Stimulated activated naive CD8-positive, alpha-beta T cell treated with anti-CD3 and anti-CD28 coated beads, Interleukin-15, amount 100 ng/mL, for 72 hours (primary cell): ENCODE measurements around the gene C5orf52.
"Not testable (repeated sequence)": the region's sequence is repeated elsewhere in the genome, so short reads cannot be mapped to it uniquely, and the experiment has no call there.

ENCODE experiments used
- ATAC-seq: fragments of 150-1000 bp; cut with Tn5 transposase; 2 replicates; pipeline ENCODE4 v1.10.0; 2021; ENCODE audit warnings: mild to moderate bottlenecking, moderate library complexity
- DNase-seq, 2 donors: peaks; one replicate each; pipeline ENCODE4 v3.0.0; 2021 to 2022
- H3K27ac Mint-ChIP-seq, 2 donors: one replicate each; pipeline ENCODE4 v1.8.0; 2022; ENCODE audit warnings: mild to moderate bottlenecking in 2 of 2, mixed read lengths in 2 of 2, moderate library complexity in 2 of 2
- H3K27me3 Mint-ChIP-seq: one replicate; pipeline ENCODE4 v1.8.0; 2022; ENCODE audit warnings: mixed read lengths
- H3K4me1 Mint-ChIP-seq: one replicate; pipeline ENCODE4 v1.8.0; 2022; ENCODE audit warnings: mild to moderate bottlenecking, mixed read lengths
- H3K4me3 Mint-ChIP-seq, 2 donors: one replicate each; pipeline ENCODE4 v1.8.0; 2022; ENCODE audit warnings: mild to moderate bottlenecking in 2 of 2, mixed read lengths in 2 of 2, moderate library complexity in 1 of 2
- H3K9me3 Mint-ChIP-seq, 2 donors: one replicate each; pipeline ENCODE4 v1.8.0; 2022; ENCODE audit warnings: mixed read lengths in 2 of 2

The C5orf52 gene

DNA sequence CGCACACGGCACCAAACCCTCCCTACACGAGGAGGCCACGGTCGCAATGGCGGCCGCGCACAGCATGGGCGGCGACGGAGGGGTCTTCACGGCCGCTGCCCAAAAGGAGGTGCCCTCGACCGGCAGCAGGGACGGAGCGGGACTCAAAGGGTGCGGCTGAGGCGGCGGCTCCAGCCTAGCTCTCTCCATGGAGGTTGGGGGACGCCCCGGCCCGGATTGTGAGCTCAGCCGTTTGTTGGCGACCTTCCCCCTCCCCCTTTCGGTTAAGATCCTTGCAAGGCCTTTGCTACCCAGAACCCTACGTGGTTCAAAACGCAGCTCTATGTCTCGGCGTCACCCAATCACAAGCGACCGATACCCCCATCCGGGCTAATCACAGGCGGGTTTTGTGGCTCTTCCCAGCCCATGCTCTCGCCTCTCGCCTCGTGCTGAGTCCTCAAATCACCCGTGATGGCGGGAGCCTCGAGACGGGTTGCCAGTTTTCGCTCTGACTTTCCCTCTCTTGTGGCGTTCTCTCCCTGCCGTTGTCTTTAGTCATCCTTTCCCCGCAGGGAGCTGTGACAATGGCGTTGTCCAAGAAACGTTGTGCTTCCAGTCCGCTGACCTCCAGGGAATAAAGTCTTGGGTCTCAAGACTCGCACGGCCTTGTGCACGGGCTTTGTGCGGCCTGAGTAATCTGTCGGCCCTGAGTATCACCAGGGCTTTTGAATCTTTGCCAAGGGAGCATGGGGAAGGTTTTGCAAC lies 19.5 kb downstream of the C5orf52 start:
- DNase-seq (no peak), ATAC-seq (peak; percentile 39)
- peaks cover 0 to 11% of the 10 kb centered on the region in 2 donors for H3K9me3 Mint-ChIP-seq
- H3K4me1 Mint-ChIP-seq, result no peaks in the 10 kb centered on the region
- H3K27ac Mint-ChIP-seq, result no peak overlapping the region
- peaks cover 20% of the 10 kb centered on the region for H3K27me3 Mint-ChIP-seq
- no peak overlapping the region for H3K4me3 Mint-ChIP-seq

DNA sequence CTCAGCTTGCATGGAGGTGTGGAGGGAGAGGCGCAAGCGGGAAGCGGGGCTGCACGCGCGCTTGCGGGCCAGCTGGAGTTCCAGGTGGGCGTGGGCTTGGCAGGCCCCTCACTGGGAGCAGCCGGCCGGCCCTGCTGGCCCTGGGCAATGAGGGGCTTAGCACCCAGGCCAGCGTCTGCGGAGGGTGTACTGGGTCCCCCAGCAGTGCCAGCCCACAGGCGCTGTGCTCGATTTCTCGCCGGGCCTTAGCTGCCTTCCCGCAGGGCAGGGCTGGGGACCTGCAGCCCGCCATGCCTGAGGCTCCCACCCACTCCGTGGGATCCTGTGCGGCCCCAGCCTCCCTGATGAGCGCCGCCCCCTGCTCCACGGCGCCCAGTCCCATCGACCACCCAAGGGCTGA lies 22.5 kb downstream of the C5orf52 start:
- not testable (repeated sequence) for DNase-seq, ATAC-seq, H3K4me3 Mint-ChIP-seq, H3K27ac Mint-ChIP-seq, H3K4me1 Mint-ChIP-seq
- Mint-ChIP-seq H3K9me3 (peaks cover 6 to 19% of the 10 kb centered on the region in 2 donors), H3K27me3 (peaks cover 24% of the 10 kb centered on the region)

DNA sequence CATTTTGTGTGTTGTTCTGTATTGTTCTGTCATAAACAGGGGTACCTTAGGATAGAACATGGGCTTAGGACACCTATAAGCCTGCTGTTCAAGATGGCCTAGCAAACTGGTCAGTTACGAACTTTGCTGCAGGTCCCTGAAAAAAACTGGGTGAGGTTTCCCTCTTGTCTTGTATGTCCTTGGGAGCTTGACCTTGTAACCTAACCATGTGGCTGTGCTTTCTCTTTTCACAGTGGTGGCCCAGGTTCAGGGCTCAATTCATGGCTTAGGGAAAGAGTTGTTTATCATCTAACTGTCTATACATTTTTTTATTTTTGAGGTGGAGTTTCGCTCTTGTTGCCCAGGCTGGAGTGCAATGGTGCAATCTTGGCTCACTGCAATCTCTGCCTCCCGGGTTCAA lies 24.8 kb downstream of the C5orf52 start:
- H3K9me3 Mint-ChIP-seq, result peaks cover 6 to 23% of the 10 kb centered on the region in 2 donors
- H3K27me3 Mint-ChIP-seq, result peaks cover 21% of the 10 kb centered on the region
- ATAC-seq, H3K27ac Mint-ChIP-seq, H3K4me3 Mint-ChIP-seq, H3K4me1 Mint-ChIP-seq, DNase-seq: not testable (repeated sequence)

DNA sequence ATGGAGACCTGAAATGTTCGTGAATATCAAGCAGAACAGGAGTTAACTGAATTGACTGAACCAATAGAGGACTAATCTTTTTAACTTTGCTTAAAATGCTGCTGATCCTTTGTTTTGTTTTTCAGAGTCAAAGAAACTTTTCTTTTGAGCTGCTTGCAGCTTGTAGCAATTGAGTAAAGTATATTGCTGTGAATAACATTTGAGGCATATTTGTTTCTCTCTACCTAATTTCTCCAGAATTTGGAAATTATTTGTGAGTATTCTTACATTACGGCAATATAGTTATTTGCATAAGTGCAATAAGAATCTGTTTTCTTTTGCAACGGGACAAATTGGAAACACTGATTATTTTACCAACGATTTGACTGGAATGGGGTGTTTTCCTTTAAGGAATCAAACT lies 27.3 kb downstream of the C5orf52 start:
- not testable (repeated sequence) for DNase-seq, H3K4me1 Mint-ChIP-seq, H3K27ac Mint-ChIP-seq, ATAC-seq, H3K27me3 Mint-ChIP-seq, H3K4me3 Mint-ChIP-seq
- H3K9me3 Mint-ChIP-seq, result peaks cover 6 to 14% of the 10 kb centered on the region in 2 donors

DNA sequence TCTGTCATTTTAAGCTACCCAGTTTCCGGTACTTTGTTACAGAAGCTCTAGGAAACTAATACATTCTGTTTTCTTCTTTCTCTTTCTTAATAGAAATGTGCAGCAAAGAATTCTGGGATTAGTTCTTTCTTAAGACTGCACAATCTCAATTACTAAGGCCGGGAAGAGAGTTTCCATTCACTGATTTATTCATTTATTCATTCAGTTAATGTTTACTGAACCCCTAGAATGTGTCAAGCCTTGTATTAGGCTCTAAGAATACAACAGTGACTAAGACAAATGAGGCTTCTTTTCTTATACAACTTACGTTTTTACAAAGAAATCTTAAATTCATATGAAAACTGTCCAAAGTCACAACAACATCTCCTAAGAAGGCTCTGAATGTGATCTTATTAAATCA lies 32.4 kb downstream of the C5orf52 start:
- Mint-ChIP-seq H3K27me3 (peaks cover 6% of the 10 kb centered on the region), H3K4me1 (no peaks in the 10 kb centered on the region), H3K4me3 (no peak overlapping the region), H3K9me3 (peaks cover 0 to 6% of the 10 kb centered on the region in 2 donors), H3K27ac (no peak overlapping the region)
- ATAC-seq (no peak), DNase-seq (no peak)

DNA sequence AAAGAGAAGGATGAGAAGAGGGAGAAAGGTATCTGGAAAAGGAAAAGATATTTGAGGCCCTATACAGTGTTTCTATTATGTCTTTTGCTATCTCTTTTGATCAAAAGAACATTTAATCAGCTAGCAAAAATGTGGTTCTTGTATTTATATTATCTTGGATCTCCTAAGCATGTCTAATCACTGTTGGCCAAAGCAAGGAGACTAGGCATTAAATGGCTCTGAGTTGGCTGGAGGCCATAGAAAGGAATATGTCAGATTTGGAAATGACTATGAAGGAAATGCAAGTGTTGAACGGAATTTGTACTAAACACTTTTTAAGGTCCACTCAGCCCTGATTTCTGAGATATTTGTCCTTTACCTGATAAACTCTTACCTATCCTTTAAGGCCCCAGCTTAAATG lies 37.5 kb downstream of the C5orf52 start:
- no peak for DNase-seq
- ATAC-seq, result no peak

DNA sequence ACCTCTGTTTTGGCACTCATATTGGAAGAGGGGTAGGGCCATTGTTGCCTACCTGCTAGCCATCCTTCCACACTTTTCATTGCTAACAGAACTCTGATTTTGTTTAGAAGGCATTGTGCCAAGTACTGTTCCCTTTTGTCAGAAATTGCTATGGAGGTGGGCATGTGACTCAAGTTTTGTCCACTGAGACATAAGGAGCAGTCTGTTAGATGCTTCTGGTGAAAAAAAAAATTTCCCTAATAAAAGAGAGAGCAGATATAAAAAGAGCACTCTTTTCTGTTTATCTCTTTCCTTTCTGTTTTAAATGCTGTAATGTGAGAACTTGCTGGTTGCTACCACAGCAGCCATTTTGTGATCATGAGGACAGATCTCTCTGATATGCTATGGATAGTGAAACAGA lies 38.0 kb downstream of the C5orf52 start:
- ATAC-seq, result no peak
- Mint-ChIP-seq H3K4me3 (no peak overlapping the region), H3K27ac (no peak overlapping the region), H3K27me3 (peaks cover 6% of the 10 kb centered on the region), H3K9me3 (no peaks in the 10 kb centered on the region), H3K4me1 (no peaks in the 10 kb centered on the region)
- DNase-seq, result no peak

More for the DNA sequence above, 37.5 kb downstream of the C5orf52 start:
- Mint-ChIP-seq H3K4me3 (no peak overlapping the region), H3K27ac (no peak overlapping the region), H3K9me3 (no peaks in the 10 kb centered on the region), H3K27me3 (peaks cover 6% of the 10 kb centered on the region), H3K4me1 (no peaks in the 10 kb centered on the region)

DNA sequence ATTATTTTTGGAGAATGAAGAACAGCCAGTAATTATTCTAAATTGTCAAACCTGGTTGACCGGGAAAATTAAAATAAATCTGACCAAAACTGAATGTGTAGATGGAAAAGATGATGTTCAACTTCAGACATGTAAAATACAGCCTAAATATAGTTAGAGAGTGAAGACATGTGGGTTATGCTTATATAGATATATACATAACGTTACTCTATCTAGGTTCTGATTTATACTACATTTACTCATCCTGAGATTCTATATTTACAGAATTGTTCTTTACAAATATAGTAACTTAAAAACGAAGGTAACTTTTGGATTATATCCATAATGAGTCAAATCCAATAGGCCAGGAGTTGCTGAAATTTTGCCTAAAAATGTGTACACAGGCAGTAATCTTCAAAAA lies 39.1 kb downstream of the C5orf52 start:
- Mint-ChIP-seq H3K27me3 (peaks cover 6% of the 10 kb centered on the region), H3K27ac (no peak overlapping the region), H3K4me3 (no peak overlapping the region)

DNA sequence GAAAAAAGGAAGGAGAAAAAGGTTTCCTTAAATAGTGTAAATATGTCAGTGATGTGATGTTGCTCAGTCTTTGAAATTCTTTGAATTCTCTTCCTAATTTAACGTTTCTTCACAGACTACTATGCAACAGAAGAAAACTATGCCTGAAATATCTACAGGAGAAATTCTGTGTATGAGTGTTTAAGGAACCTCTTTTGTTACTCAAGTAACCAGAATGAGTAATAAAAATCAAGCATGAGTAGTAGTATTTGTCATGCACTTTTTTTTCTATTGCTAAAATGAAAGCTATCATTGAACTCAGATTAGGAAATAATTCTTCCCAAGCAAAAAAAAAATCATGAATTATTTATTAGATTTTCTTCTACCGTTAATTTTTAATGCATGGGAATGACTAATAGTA lies 39.5 kb downstream of the C5orf52 start:
- H3K4me1 Mint-ChIP-seq, result no peaks in the 10 kb centered on the region
- H3K9me3 Mint-ChIP-seq, result no peaks in the 10 kb centered on the region
- ATAC-seq (no peak), DNase-seq (no peak)
- peaks cover 4% of the 10 kb centered on the region for H3K27me3 Mint-ChIP-seq
- no peak overlapping the region for H3K27ac Mint-ChIP-seq
- H3K4me3 Mint-ChIP-seq, result no peak overlapping the region

More for the DNA sequence above, 39.1 kb downstream of the C5orf52 start:
- ATAC-seq, result no peak
- H3K4me1 Mint-ChIP-seq, result no peaks in the 10 kb centered on the region
- no peak for DNase-seq
- H3K9me3 Mint-ChIP-seq, result no peaks in the 10 kb centered on the region

DNA sequence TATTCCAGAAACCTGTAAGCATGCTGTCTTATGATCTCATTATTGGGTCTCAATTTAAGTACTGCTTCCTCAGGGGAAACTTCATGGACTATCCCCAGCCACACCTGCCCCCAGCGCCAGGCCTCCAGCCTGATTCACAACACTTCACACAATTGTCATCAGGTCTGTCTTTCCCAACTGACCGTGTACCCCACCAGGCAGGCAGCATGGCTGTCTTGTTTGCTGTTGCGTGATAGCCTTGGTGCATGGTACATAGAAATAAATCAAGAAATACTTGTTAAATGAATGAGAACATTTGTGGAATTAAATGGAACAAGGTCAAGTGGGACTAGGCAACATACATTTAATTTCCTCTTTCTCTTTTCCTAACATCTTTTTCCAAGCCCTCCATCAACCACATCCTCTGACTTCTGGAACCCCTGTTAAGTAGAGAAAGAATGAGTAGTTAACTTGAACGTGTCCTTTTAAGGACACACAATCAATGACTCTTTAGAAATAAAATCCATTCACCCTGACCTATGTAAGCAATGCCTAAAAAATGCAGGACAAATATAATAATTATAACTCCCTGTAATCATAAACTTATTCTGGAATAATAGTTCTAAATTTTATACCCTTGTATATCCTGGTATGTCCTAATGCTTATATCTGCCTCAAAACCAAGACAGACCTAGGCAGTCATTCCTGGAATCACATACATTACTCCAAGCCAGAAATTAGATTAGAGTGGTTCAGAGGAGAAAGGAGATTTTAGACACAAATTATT lies 42.7 kb downstream of the C5orf52 start:
- ATAC-seq (no peak), DNase-seq (no peak)
- Mint-ChIP-seq H3K4me3 (no peak overlapping the region), H3K27ac (peak overlapping the region in 1 of 2 donors; percentile 36), H3K4me1 (peaks cover 11% of the 10 kb centered on the region), H3K9me3 (no peaks in the 10 kb centered on the region), H3K27me3 (no peaks in the 10 kb centered on the region)

DNA sequence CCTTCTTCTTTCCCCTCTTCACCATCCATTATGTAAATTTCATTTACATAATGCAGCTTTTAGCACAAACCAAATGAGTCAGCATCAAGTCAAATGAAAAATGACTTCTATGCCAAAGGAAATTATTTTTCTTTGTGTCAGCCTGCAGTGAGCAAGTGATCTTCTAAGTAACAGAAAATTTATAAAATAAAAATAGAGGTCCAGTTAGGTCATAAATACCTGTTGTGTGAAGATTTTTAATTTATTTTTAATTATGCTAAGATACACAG lies 43.2 kb downstream of the C5orf52 start:
- no peak for ATAC-seq
- no peaks in the 10 kb centered on the region for H3K9me3 Mint-ChIP-seq
- H3K4me3 Mint-ChIP-seq, result no peak overlapping the region
- DNase-seq, result no peak
- no peak overlapping the region for H3K27ac Mint-ChIP-seq
- H3K4me1 Mint-ChIP-seq, result peaks cover 11% of the 10 kb centered on the region
- no peaks in the 10 kb centered on the region for H3K27me3 Mint-ChIP-seq

DNA sequence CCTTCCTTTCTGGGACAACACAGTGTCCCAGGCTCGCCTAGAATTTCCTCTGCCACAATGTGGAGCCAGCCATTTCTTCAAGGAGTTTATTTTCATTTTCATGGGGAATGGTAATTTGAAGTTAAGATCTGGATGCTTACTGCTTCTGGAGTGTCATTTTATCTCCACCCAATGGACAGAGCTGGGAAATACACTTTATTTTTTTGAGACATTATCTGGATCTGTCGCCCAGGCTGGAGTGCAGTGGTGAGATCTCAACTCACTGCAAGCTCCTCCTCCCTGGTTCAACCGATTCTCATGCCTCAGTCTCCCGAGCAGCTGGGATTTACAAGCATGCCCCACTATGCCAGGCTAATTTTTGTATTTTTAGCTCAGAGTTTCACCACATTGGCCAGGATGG lies 47.2 kb downstream of the C5orf52 start:
- DNase-seq (no peak), ATAC-seq (peak; percentile 73)
- H3K27ac Mint-ChIP-seq, result no peak overlapping the region
- peaks cover 0 to 7% of the 10 kb centered on the region in 2 donors for H3K9me3 Mint-ChIP-seq
- no peaks in the 10 kb centered on the region for H3K27me3 Mint-ChIP-seq
- H3K4me1 Mint-ChIP-seq, result peaks cover 11% of the 10 kb centered on the region
- no peak overlapping the region for H3K4me3 Mint-ChIP-seq

DNA sequence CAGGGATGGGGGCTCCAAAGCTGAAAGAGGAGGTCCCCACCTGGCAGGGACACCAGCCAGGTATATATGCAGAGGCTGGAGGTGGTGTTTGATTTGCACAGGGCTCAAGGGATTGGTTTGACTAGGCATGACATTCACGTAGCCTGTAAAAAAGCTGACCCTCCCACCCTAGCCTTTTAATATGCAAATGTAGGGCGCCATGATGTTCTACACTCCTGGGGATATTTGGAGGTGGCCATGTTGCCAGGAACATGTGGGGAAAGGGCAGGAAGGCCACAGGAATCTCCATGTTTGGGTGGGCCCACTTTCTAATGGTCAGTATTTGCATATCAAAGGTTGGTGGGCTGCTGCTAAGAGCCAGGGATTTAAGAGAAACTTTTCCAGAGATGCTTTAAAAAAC lies 47.9 kb downstream of the C5orf52 start:
- Mint-ChIP-seq H3K27ac (no peak overlapping the region), H3K9me3 (peaks cover 0 to 7% of the 10 kb centered on the region in 2 donors), H3K4me1 (peaks cover 11% of the 10 kb centered on the region), H3K27me3 (no peaks in the 10 kb centered on the region), H3K4me3 (no peak overlapping the region)
- no peak for ATAC-seq
- no peak for DNase-seq

DNA sequence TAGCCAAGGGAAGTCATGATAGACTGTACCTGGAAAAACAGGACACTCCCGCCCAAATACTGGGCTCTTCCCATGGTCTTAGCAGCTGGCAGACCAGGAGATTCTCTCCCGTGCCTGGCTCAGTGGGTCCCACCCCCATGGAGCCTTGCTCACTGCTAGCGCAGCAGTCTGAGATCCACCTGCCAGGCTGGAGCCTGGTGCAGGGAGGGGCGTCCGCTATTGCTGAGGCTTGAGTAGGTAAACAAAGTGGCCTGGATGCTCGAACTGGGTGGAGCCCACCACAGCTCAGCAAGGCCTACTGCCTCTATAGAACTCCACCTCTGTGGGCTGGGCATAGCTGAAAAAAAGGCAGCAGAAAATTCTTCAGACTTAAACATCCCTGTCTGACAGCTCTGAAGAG lies 49.8 kb downstream of the C5orf52 start:
- no peak overlapping the region for H3K4me3 Mint-ChIP-seq
- peaks cover 7% of the 10 kb centered on the region in 2 donors for H3K9me3 Mint-ChIP-seq
- no peak for DNase-seq
- no peak for ATAC-seq
- H3K27me3 Mint-ChIP-seq, result no peaks in the 10 kb centered on the region
- peaks cover 11% of the 10 kb centered on the region for H3K4me1 Mint-ChIP-seq
- no peak overlapping the region for H3K27ac Mint-ChIP-seq

DNA sequence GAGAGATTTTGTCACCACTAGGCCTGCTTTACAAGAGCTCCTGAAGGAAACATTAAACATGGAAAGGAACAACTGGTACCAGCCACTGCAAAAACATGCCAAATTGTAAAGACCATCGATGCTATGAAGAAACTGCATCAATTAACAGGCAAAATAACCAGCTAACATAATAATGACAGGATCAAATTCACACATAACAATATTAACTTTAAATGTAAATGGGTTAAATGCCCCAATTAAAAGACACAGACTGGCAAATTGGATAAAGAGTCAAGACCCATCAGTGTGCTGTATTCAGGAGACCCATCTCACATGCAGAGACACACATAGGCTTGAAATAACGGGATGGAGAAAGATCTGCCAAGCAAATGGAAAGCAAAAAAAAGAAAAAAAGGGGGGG lies 51.6 kb downstream of the C5orf52 start:
- not testable (repeated sequence) for H3K4me3 Mint-ChIP-seq, H3K4me1 Mint-ChIP-seq, DNase-seq, H3K9me3 Mint-ChIP-seq, H3K27me3 Mint-ChIP-seq, ATAC-seq, H3K27ac Mint-ChIP-seq

DNA sequence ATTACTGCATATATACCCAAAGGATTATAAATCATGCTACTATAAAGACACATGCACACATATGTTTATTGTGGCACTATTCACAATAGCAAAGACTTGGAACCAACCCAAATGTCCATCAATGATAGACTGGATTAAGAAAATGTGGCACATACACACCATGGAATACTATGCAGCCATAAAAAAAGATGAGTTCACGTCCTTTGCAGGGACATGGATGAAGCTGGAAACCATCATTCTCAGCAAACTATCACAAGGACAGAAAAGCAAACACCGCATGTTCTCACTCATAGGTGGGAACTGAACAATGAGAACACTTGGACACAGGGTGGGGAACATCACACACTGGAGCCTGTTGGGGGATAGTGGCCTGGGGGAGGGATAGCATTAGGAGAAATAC lies 55.3 kb downstream of the C5orf52 start:
- peaks cover 22% of the 10 kb centered on the region for H3K4me1 Mint-ChIP-seq
- DNase-seq, H3K27ac Mint-ChIP-seq, H3K9me3 Mint-ChIP-seq, H3K27me3 Mint-ChIP-seq, ATAC-seq, H3K4me3 Mint-ChIP-seq: not testable (repeated sequence)
